Measurements from ENCODE around the gene GALNT14.

GALNT14 gene

GRCh38 chr2:31148514-31148913 is 10.3 kb upstream of the GALNT14 start:
- H3K36me3 Mint-ChIP-seq (ENCODE audit: insufficient read depth): no peaks in the 10 kb centered on the region
- H3K9me3 Mint-ChIP-seq: no peaks in the 10 kb centered on the region
- no peak for ATAC-seq (replicated peaks)
- no peaks in the 10 kb centered on the region for H3K4me1 Mint-ChIP-seq (ENCODE audit: low read depth in 2 of 2)
- H3K27ac Mint-ChIP-seq: no peak overlapping the region
- peaks cover 21 to 28% of the 10 kb centered on the region in 2 donors for H3K27me3 Mint-ChIP-seq
- DNase-seq: no peak
- no peak overlapping the region for H3K4me3 Mint-ChIP-seq

- ATAC-seq (replicated peaks) (no peak), DNase-seq (no peak)
- no peak overlapping the region for H3K27ac Mint-ChIP-seq
- H3K27me3 Mint-ChIP-seq: peaks cover 16 to 27% of the 10 kb centered on the region in 2 donors
- H3K36me3 Mint-ChIP-seq (ENCODE audit: insufficient read depth): no peaks in the 10 kb centered on the region
- no peaks in the 10 kb centered on the region for H3K4me1 Mint-ChIP-seq (ENCODE audit: low read depth in 2 of 2)
- no peaks in the 10 kb centered on the region for H3K9me3 Mint-ChIP-seq
- H3K4me3 Mint-ChIP-seq: no peak overlapping the region
Measured at GRCh38 chr2:31147645-31148044, 9.4 kb upstream of the GALNT14 start.

DNA sequence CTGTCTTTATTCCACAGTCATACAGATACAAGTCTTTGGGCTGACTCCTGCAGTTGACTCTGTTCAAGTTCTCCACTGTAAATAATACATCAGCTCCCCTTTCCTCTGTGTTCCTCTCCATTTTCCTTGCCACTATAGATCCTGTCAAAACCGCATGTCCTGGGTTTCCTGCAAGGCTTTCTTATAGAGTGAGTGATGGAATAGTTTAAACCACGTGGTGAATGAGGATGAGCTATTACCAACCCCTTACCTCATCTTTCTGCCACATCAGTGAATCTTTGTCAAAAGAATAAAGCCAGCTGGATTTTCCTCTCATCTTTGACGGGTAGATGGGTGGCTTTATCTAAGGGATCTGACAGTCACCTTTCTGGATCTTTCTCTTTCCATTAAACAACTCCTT is 3.9 kb upstream of the GALNT14 start:
- DNase-seq: no peak
- peaks cover 0 to under 1% of the 10 kb centered on the region in 2 donors for H3K4me1 Mint-ChIP-seq (ENCODE audit: low read depth in 2 of 2)
- H3K4me3 Mint-ChIP-seq: no peak overlapping the region
- H3K9me3 Mint-ChIP-seq: no peaks in the 10 kb centered on the region
- ATAC-seq (replicated peaks): no peak
- H3K27ac Mint-ChIP-seq: no peak overlapping the region
- H3K36me3 Mint-ChIP-seq (ENCODE audit: insufficient read depth): peaks cover 5% of the 10 kb centered on the region
- H3K27me3 Mint-ChIP-seq: peaks cover 6 to 36% of the 10 kb centered on the region in 2 donors

GRCh38 chr2:31141443-31142085 is 3.3 kb upstream of the GALNT14 start:
- peaks cover 4 to 5% of the 10 kb centered on the region in 2 donors for H3K4me1 Mint-ChIP-seq (ENCODE audit: low read depth in 2 of 2)
- H3K9me3 Mint-ChIP-seq: no peaks in the 10 kb centered on the region
- DNase-seq: no peak
- peaks cover 12 to 41% of the 10 kb centered on the region in 2 donors for H3K27me3 Mint-ChIP-seq
- H3K27ac Mint-ChIP-seq: no peak overlapping the region
- ATAC-seq (replicated peaks): no peak
- H3K4me3 Mint-ChIP-seq: no peak overlapping the region
- H3K36me3 Mint-ChIP-seq (ENCODE audit: insufficient read depth): peaks cover 5% of the 10 kb centered on the region

- Mint-ChIP-seq H3K27me3 (peaks cover 26 to 55% of the 10 kb centered on the region in 2 donors), H3K4me3 (no peak overlapping the region), H3K36me3 (ENCODE audit: insufficient read depth) (peaks cover 5% of the 10 kb centered on the region), H3K9me3 (no peaks in the 10 kb centered on the region), H3K4me1 (ENCODE audit: low read depth in 2 of 2) (peaks cover 4 to 7% of the 10 kb centered on the region in 2 donors), H3K27ac (no peak overlapping the region)
- no peak for DNase-seq
- ATAC-seq (replicated peaks): no peak
Measured at GRCh38 chr2:31140151-31140550, 1.9 kb upstream of the GALNT14 start.

- no peak overlapping the region for H3K4me3 Mint-ChIP-seq
- ATAC-seq (replicated peaks) (no peak), DNase-seq (no peak)
- H3K27me3 Mint-ChIP-seq: peaks cover 31 to 60% of the 10 kb centered on the region in 2 donors
- H3K27ac Mint-ChIP-seq: no peak overlapping the region
- H3K9me3 Mint-ChIP-seq: no peaks in the 10 kb centered on the region
- peaks cover 4 to 7% of the 10 kb centered on the region in 2 donors for H3K4me1 Mint-ChIP-seq (ENCODE audit: low read depth in 2 of 2)
- H3K36me3 Mint-ChIP-seq (ENCODE audit: insufficient read depth): peaks cover 5% of the 10 kb centered on the region
Measured at GRCh38 chr2:31139671-31140070, 1.4 kb upstream of the GALNT14 start.

DNA sequence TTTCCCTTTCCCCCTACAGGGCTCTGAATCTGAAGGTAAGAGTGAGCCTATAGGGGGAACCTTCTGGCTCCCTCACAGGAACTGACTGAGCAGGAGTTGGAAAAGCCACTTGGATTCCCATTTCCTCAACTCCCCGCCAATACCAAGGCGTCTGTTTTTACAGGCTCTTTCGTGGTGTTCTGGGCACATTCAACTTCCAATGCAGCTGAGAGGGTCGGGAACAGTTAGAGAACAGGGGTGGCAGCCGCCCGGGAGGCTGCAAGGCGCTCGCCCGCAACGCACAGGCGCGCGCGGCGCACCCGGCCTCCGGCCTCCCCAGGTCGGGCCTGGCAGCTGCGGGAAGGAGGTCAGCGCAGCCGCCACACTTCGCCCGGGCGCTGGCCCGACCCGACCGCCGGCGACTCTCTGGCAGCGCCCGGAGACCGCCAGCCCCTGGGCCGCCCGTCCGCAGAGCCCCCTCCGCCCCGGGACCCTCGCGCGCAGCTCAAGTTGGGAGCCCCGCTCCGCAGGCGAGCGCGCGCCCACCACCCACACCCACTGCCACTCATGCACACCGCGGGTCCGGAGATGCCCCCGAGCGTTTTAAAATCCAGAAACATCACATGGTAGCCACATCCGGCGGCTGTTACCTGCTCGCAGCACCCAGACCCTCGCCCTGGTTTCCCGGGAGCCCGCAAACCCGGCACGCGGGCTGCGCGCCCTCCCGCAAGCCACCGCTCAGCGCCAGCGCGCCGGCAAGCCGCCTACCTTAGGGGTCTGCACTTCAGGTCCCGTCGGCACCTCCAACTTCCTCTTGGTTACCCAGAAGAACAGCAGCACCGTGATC is 816 bp downstream of the GALNT14 start:
- DNase-seq (no peak), ATAC-seq (replicated peaks) (no peak)
- Mint-ChIP-seq H3K4me1 (ENCODE audit: low read depth in 2 of 2) (peaks cover 4 to 7% of the 10 kb centered on the region in 2 donors), H3K36me3 (ENCODE audit: insufficient read depth) (peaks cover 5% of the 10 kb centered on the region), H3K27ac (no peak overlapping the region), H3K9me3 (no peaks in the 10 kb centered on the region), H3K4me3 (peak overlapping the region; percentile 63), H3K27me3 (peaks cover 51 to 73% of the 10 kb centered on the region in 2 donors)

DNA sequence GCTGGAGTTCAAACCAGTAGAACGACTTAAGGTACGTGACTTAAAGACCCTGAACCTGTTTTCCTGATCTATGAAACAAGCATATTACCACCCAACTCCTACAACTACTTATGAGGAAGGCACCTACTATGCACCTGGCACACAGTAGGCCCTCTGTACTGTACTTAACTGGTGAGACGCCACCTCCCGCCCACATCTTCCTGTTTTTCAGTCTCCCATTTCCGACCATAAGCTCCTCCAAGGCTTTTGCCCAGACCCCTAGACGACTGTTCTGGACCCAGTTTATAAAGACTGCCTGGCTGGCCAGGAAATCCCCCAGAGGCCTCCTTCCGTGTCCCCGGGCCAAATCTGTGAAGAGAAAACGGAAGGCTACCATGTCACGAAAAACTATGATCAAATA is 1.5 kb downstream of the GALNT14 start:
- no peak overlapping the region for H3K27ac Mint-ChIP-seq
- no peaks in the 10 kb centered on the region for H3K9me3 Mint-ChIP-seq
- peak overlapping the region; percentile 47 to 49 for H3K4me3 Mint-ChIP-seq
- peaks cover 4 to 7% of the 10 kb centered on the region in 2 donors for H3K4me1 Mint-ChIP-seq (ENCODE audit: low read depth in 2 of 2)
- DNase-seq: no peak
- H3K27me3 Mint-ChIP-seq: peaks cover 51 to 69% of the 10 kb centered on the region in 2 donors
- H3K36me3 Mint-ChIP-seq (ENCODE audit: insufficient read depth): peaks cover 5% of the 10 kb centered on the region
- no peak for ATAC-seq (replicated peaks)

DNA sequence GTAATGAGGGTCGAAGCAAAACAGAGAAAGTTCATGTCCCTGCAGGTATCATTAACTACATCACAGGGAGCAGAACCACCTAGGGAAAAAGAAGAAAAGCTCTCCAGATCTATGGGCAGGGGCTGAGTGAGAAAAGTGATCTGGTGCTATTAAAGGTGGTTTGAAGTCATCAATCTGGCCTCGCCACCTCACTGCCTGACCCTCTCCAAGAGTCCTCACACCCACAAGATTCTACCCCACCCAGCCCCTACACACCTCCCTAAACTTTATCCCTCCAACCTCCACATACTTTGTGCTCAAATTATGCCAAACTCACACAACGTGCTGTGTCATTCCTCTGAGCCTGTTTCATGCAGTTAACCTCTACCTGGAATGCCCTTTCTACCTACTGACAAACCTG is 2.2 kb downstream of the GALNT14 start:
- H3K36me3 Mint-ChIP-seq (ENCODE audit: insufficient read depth): peaks cover 5% of the 10 kb centered on the region
- peaks cover 4 to 7% of the 10 kb centered on the region in 2 donors for H3K4me1 Mint-ChIP-seq (ENCODE audit: low read depth in 2 of 2)
- H3K9me3 Mint-ChIP-seq: no peaks in the 10 kb centered on the region
- no peak for DNase-seq
- no peak overlapping the region for H3K4me3 Mint-ChIP-seq
- peaks cover 46 to 70% of the 10 kb centered on the region in 2 donors for H3K27me3 Mint-ChIP-seq
- H3K27ac Mint-ChIP-seq: no peak overlapping the region
- no peak for ATAC-seq (replicated peaks)

DNA sequence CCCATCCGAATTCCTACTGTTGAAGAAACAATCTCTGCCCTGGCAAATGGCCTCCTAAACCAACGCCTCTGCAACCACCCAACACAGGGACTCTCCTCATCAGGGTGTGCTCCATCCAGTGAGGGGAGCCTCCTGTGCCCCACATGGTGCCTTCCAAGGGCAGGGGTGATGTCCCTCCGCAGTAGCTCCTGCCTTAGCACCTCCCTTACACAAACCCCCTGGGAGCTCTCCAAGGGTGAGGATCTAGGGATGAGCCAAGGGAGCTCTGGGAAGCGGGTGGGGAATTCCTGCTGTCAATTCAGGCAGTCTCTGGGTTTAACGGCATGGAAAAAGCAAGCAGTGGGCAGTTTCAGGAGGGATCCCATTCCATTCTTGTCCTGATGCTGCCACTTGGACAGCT is 3.8 kb downstream of the GALNT14 start:
- Mint-ChIP-seq H3K9me3 (no peaks in the 10 kb centered on the region), H3K27ac (no peak overlapping the region), H3K4me1 (ENCODE audit: low read depth in 2 of 2) (peaks cover 4 to 7% of the 10 kb centered on the region in 2 donors), H3K4me3 (no peak overlapping the region), H3K27me3 (peaks cover 49 to 74% of the 10 kb centered on the region in 2 donors), H3K36me3 (ENCODE audit: insufficient read depth) (peaks cover 2% of the 10 kb centered on the region)
- ATAC-seq (replicated peaks): no peak
- no peak for DNase-seq

- DNase-seq: no peak
- H3K27me3 Mint-ChIP-seq: peaks cover 56 to 87% of the 10 kb centered on the region in 2 donors
- peaks cover 4 to 7% of the 10 kb centered on the region in 2 donors for H3K4me1 Mint-ChIP-seq (ENCODE audit: low read depth in 2 of 2)
- no peak for ATAC-seq (replicated peaks)
- no peak overlapping the region for H3K4me3 Mint-ChIP-seq
- H3K9me3 Mint-ChIP-seq: no peaks in the 10 kb centered on the region
- H3K36me3 Mint-ChIP-seq (ENCODE audit: insufficient read depth): no peaks in the 10 kb centered on the region
- no peak overlapping the region for H3K27ac Mint-ChIP-seq
Measured at GRCh38 chr2:31132786-31133185, 5.5 kb downstream of the GALNT14 start.

DNA sequence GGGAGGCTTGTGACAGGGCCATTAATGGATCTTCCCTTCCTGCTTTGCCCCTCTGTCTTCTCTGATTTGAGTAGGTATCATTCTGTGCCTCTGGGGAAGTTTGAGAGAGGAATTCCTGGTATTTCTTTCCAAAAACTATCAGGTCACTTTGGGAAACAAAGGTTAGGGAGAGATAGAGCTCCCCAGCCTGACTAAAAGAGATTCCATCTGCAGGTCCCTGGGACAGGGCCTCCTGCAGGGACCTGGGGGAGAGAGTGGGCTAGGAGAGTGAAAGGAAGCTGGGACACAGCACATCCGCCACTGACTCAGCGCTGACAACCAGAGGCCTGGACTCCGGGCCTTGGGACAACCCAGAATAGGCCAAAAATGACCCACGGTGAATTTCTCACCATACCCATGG is 6.4 kb downstream of the GALNT14 start:
- DNase-seq: no peak
- no peak overlapping the region for H3K27ac Mint-ChIP-seq
- H3K9me3 Mint-ChIP-seq: no peaks in the 10 kb centered on the region
- no peaks in the 10 kb centered on the region for H3K36me3 Mint-ChIP-seq (ENCODE audit: insufficient read depth)
- peaks cover 53 to 87% of the 10 kb centered on the region in 2 donors for H3K27me3 Mint-ChIP-seq
- H3K4me3 Mint-ChIP-seq: no peak overlapping the region
- ATAC-seq (replicated peaks): no peak
- H3K4me1 Mint-ChIP-seq (ENCODE audit: low read depth in 2 of 2): peaks cover 2 to 4% of the 10 kb centered on the region in 2 donors

DNA sequence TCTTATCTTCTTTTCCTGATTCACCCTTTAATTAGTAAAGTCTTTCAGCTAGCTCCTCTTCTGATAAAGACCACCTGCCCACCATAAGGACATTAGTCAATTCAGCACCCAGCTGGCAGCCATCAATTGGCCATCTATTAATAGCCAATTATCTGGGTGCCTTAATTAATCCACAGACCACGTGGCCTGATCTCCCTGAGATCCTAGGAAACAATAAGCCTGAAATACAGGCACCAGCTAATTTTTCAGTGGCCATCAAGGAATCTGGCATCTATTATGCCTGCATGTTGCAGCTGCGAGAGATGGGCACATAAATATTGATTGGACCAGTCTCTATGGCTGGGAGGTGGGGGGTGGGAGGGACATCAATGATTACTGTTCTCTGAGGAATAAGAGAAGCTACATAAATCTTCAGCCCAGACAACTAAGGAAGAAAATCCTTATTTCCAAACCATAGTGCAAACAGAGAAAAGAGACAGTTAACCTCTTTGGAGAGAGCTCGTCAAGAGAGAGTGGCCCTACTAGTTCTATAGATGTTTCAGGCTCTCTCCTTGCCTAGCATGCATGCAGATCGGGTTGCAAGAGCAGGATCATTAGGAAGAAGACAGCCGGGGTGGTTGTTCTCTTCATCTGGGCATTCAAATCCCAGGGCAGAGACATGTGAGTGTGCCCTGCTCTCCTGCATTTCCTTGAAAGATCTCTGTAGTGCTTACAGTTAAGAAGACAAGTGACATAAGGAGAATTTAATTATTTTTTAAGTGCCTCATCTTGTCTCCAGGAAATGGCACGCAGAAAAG is 8.7 kb downstream of the GALNT14 start:
- ATAC-seq (replicated peaks) (no peak), DNase-seq (no peak)
- H3K27ac Mint-ChIP-seq: no peak overlapping the region
- H3K4me3 Mint-ChIP-seq: no peak overlapping the region
- H3K9me3 Mint-ChIP-seq: no peaks in the 10 kb centered on the region
- peaks cover 30 to 77% of the 10 kb centered on the region in 2 donors for H3K27me3 Mint-ChIP-seq
- no peaks in the 10 kb centered on the region for H3K4me1 Mint-ChIP-seq (ENCODE audit: low read depth in 2 of 2)
- no peaks in the 10 kb centered on the region for H3K36me3 Mint-ChIP-seq (ENCODE audit: insufficient read depth)
